GM15510 (cell line): ENCODE results near the gene HGS.

Source experiments
- POLR2A ChIP-seq: IDR thresholded peaks from 3 replicates; pipeline ENCODE4 v1.6.1; 2011; ENCODE audit warnings: borderline replicate concordance; ENCODE audit not compliant: insufficient read length; ENCODE audit errors: extremely low read depth

The HGS gene, protein sequence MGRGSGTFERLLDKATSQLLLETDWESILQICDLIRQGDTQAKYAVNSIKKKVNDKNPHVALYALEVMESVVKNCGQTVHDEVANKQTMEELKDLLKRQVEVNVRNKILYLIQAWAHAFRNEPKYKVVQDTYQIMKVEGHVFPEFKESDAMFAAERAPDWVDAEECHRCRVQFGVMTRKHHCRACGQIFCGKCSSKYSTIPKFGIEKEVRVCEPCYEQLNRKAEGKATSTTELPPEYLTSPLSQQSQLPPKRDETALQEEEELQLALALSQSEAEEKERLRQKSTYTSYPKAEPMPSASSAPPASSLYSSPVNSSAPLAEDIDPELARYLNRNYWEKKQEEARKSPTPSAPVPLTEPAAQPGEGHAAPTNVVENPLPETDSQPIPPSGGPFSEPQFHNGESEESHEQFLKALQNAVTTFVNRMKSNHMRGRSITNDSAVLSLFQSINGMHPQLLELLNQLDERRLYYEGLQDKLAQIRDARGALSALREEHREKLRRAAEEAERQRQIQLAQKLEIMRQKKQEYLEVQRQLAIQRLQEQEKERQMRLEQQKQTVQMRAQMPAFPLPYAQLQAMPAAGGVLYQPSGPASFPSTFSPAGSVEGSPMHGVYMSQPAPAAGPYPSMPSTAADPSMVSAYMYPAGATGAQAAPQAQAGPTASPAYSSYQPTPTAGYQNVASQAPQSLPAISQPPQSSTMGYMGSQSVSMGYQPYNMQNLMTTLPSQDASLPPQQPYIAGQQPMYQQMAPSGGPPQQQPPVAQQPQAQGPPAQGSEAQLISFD

DNA sequence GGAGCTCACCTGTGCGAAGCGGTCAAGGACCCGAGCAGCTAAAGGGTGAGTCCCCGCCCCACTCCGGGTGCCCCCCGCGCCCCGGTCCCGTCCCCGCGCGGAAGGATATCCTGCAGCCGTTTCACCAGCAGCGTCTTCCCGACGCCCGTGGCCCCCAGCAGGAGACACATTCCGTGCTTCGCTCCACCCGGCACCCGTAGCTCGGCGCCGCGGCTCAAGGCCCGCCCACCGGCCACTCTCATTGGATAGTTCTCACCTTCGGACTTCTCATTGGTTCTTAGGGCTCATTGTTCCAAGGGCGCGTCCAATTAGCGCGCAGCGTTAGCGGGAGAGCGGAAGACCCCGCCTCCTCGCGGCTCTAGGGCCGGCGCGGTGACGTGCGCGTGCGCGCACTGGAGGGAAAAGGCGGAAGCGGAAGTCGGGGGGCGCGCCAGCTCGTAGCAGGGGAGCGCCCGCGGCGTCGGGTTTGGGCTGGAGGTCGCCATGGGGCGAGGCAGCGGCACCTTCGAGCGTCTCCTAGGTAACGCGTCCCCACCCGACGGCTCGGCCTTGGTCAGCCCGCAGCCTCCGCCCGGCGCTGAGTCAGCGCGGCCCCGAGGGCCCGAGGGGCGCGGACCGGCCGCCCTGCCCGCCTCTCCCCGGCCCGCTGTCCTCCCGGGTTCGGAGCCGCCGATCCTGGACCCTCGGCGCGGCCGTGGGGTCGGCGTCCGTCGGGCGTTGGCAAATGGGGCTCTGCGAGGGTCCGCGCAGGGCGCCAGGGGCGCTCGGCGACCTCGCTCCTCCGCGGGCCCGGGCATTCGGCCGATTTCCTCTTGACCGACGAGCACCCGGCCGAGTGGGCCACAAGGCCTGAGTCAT is at the start of gene HGS, which contains the start of gene ARL16:
Gene HGS, plus strand, starts transcription at position 428 of the 858 bp plus-strand sequence. Its CDS starts 56 bp downstream, at position 484.
Gene ARL16, minus strand, starts transcription at position 214 of the 858 bp plus-strand sequence. Its CDS starts 44 bp downstream, at position 170.
- TF ChIP-seq POLR2A = peak; percentile 72

GRCh38 chr17:81635431-81635830 is 48.4 kb upstream of the HGS start:
- no peak for TF ChIP-seq POLR2A

- TF ChIP-seq POLR2A = no peak
These were observed 47.8 kb upstream of the HGS start for GRCh38 chr17:81635973-81636504.

DNA sequence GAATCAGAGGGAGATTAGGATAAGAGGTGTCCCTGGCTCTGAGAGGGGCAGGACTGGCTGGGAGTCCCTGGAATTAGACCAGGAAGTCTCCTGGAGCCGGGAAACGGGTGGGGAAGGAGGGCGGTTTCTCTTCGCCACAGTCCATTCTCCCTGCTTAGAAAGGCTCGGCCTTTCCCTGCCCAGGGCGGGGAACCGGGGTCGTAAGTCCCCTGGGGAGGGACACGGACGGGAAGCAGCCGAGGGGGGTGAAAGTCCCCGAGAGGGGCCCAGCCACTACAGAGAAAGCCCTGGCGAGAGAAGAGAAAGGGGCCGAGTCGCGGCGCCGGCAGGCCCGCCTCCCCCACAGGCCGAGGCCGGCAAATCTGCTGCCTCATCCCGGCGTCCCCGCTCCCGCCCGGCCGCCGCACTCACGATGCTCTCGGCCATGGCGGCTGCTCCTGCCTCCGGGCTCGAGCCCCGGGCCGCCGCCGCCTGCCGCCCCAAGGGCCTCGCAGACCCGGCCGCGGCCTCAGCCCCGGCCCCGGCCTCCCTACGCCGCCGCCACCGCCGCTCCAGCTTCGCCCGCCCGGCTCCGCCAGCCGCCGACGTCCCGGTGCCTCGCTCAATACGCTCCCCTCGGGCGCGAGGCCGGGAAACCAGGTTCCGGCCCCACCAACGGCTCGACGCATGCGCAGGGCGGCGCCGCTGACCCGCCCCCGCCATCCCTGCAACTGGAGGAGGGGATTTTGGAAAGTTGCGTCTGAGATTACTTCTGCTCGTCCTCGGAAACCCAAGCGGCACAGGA is 47.1 kb upstream of the HGS start, which contains the start of the genes NPLOC4 and TSPAN10:
Gene NPLOC4, minus strand, starts transcription at position 608 of the 784 bp plus-strand sequence. Its CDS starts 182 bp downstream, at position 426.
Gene TSPAN10, plus strand, starts transcription at position 692 of the 784 bp plus-strand sequence. CDS start 5,217 bp downstream, outside the sequence.
- TF ChIP-seq POLR2A = peak; percentile 92

GRCh38 chr17:81638683-81639082 is 45.1 kb upstream of the HGS start:
- TF ChIP-seq POLR2A = no peak

DNA sequence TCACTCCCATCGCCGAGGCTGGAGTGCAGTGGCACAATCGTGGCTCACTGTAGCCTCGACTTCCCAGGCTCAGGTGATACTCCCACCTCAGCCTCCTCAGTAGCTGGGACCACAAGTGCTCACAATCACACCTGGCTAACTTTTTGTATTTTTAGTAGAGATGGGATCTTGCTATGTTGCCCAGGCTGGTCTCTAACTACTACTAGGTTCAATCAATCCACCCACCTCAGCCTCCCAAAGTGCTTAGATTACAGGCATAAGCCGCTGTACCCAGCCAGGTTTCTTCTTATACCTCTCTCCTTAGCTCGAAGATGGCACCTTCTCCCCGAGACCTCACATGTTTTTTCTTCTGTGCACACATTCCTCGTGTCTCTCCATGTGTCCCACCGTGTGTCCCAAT is 43.8 kb upstream of the HGS start:
- TF ChIP-seq POLR2A = no peak

GRCh38 chr17:81641825-81642489 is 41.9 kb upstream of the HGS start:
- no peak for TF ChIP-seq POLR2A

DNA sequence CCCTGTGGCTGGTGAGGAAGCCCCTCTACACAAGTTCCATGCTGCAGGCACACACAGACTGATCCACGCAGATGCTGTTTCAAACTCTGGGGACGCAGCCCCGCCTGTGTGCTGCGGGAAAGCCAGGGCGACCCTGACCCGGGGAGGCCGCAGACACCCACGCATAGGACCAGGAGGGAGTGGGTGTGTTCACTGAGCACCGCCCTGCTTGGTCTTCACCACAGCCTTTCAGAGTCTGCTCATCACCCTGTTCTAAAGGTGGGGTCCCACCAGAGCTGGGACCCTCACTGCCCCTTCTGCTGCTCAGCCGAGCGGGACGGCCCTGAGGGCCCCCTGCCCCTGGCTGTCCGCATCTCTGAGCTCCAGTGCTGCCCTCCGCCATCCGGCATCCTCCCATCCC is 39.3 kb upstream of the HGS start:
- TF ChIP-seq POLR2A = no peak

DNA sequence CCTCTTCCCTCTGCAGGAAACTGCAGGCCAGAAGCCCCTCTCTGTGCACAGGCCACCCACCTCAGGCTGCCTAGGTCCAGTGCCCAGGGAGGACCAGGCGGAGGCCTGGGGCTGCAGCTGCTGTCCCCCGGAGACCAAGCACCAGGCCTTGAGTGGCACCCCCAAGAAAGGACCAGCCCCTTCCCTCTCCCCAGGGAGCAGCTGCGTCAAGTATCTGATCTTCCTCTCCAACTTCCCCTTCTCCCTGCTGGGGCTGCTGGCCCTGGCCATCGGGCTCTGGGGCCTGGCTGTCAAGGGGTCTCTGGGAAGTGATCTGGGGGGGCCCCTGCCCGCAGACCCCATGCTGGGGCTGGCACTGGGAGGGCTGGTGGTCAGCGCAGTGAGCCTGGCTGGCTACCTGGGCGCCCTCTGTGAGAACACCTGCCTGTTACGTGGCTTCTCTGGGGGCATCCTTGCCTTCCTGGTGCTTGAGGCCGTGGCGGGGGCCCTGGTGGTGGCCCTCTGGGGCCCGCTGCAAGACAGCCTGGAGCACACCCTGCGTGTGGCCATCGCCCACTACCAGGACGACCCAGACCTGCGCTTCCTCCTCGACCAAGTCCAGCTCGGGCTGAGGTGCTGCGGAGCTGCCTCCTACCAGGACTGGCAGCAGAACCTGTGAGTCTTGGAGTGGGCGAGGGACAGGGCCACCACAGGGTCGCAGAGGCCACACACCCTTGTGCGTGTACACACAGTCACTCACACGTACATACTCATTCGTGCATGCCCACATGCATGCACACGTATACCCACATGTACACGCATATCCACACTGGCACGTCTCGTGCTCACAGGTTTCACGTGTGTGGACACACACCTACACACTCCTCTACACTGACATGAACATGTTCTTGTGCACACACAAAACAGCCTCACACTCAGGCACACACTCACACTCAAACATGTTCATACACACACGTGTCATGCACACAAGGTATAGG is 38.5 kb upstream of the HGS start:
- TF ChIP-seq POLR2A = no peak

- no peak for TF ChIP-seq POLR2A
These were observed 36.8 kb upstream of the HGS start for GRCh38 chr17:81646869-81647600.

DNA sequence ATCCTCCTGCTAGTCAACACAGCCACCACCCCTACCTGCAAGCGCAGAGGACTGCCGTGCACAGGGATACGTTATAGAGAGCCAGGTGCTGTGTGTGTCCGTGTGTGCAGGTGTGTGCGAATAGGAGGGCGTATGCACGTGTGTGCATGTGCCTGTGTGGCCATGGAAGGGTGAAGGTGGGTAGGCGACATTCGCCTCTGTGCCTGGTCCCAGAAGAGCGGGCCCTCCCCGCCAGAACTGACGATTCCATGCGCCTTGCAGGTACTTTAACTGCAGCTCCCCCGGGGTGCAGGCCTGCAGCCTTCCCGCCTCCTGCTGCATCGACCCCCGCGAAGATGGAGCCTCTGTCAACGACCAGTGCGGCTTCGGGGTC is 36.2 kb upstream of the HGS start:
- no peak for TF ChIP-seq POLR2A
